Keratinocyte (primary cell): ENCODE results near the gene SPATC1L. TPM values are rescaled to one million over a fixed set of nuclear protein-coding genes. Genes with fewer than 3 reads are reported as not detected.

Experiments
- DNase-seq: peaks from one replicate; pipeline ENCODE4 v3.0.0-alpha.2; 2011; ENCODE audit warnings: low read depth, missing footprints, low spot score
- FAIRE-seq: peaks from 2 replicates; lab custom pipeline; 2011; peaks lifted over from hg19 to GRCh38; lab: Jason Lieb, UNC
- H2AFZ ChIP-seq: 2 replicates; pipeline ENCODE4 v1.6.0; 2012; ENCODE audit warnings: low read length, control low read depth, inconsistent platforms; ENCODE audit not compliant: control insufficient read depth
- H3K27ac ChIP-seq: 2 replicates; pipeline ENCODE4 v1.5.1; 2011; ENCODE audit warnings: low read length; ENCODE audit not compliant: control insufficient read depth, insufficient read depth
- H3K27me3 ChIP-seq: 3 replicates; pipeline ENCODE4 v1.6.0; 2011; ENCODE audit warnings: low read length; ENCODE audit not compliant: control insufficient read depth, insufficient read depth; ENCODE audit errors: extremely low read depth
- H3K36me3 ChIP-seq, 2 experiments: 2 replicates in 1 of 2; 3 replicates in 1 of 2; pipeline ENCODE4 v1.5.1; 2011; ENCODE audit warnings: low read length in 2 of 2, mild to moderate bottlenecking in 1 of 2; ENCODE audit not compliant: control insufficient read depth in 2 of 2, insufficient read depth in 2 of 2; ENCODE audit errors: extremely low read depth in 1 of 2
- H3K4me1 ChIP-seq: 3 replicates; pipeline ENCODE4 v1.5.1; 2011; ENCODE audit warnings: low read length; ENCODE audit not compliant: control insufficient read depth, insufficient read depth; ENCODE audit errors: extremely low read depth
- H3K4me2 ChIP-seq: 3 replicates; pipeline ENCODE4 v1.6.0; 2011; ENCODE audit warnings: low read depth, low read length; ENCODE audit not compliant: control insufficient read depth, insufficient read depth; ENCODE audit errors: extremely low read depth
- H3K4me3 ChIP-seq, 3 experiments: fragments of 200-600 bp in 1 of 3; sonication (generic) in 1 of 3; 2 replicates in 2 of 3; 3 replicates in 1 of 3; pipeline ENCODE4 v1.5.1; 2011 to 2016; ENCODE audit warnings: low read length in 3 of 3, mild to moderate bottlenecking in 3 of 3, control low read depth in 2 of 3, inconsistent platforms in 1 of 3, low read depth in 1 of 3, mixed read lengths in 1 of 3, mixed run types in 1 of 3, moderate library complexity in 1 of 3; ENCODE audit not compliant: control insufficient read depth in 2 of 3, insufficient read depth in 2 of 3; ENCODE audit errors: extremely low read depth in 1 of 3
- H3K79me2 ChIP-seq: 2 replicates; pipeline ENCODE4 v1.6.0; 2012; ENCODE audit warnings: low read length; ENCODE audit not compliant: control insufficient read depth, insufficient read depth
- H3K9ac ChIP-seq: 3 replicates; pipeline ENCODE4 v1.6.0; 2011; ENCODE audit warnings: low read length; ENCODE audit not compliant: control insufficient read depth, insufficient read depth; ENCODE audit errors: extremely low read depth
- H3K9me1 ChIP-seq: 3 replicates; pipeline ENCODE4 v1.6.0; 2011; ENCODE audit warnings: low read length; ENCODE audit not compliant: control insufficient read depth, insufficient read depth; ENCODE audit errors: extremely low read depth
- H3K9me3 ChIP-seq: 2 replicates; pipeline ENCODE4 v1.5.1; 2012; ENCODE audit warnings: low read depth, low read length; ENCODE audit not compliant: control insufficient read depth
- H4K20me1 ChIP-seq: 3 replicates; pipeline ENCODE4 v1.6.0; 2011; ENCODE audit warnings: low read length; ENCODE audit not compliant: control insufficient read depth, insufficient read depth; ENCODE audit errors: extremely low read depth
- EZH2 ChIP-seq: IDR thresholded peaks from one replicate; pipeline ENCODE4 v1.6.1; 2012; ENCODE audit warnings: inconsistent platforms, mild to moderate bottlenecking, low read length, moderate library complexity
- dilution Hi-C: fragments of 300-500 bp; cut with MboI; formaldehyde crosslinking; loops from one replicate; pipeline ENCODE4 v1.7.0; 2020; ENCODE audit warnings: low sequenced_read_pairs; ENCODE audit not compliant: extremely low pct_ligation_motif_present
- polyA minus RNA-seq, 3 experiments: library from RNA; depleted of rRNA, polyadenylated mRNA; stranded (reverse); fragments of >200 nt; gene quantifications; 1 replicate in 1 of 3; 2 replicates in 1 of 3; 3 replicates in 1 of 3; pipeline ENCODE4 v1.2.3, GENCODE V29; 2011
- polyA plus RNA-seq, 5 experiments: library from polyadenylated mRNA; depleted of rRNA in 3 of 5; stranded (reverse) in 3 of 5; stranded (forward) in 1 of 5; unstranded in 1 of 5; fragments of >200 nt; gene quantifications; 1 replicate in 1 of 5; 2 replicates in 3 of 5; 3 replicates in 1 of 5; pipeline versions ENCODE4 v1.2.1 to v1.2.3, GENCODE V29; 2011 to 2012; ENCODE audit warnings: missing spikeins in 2 of 5, low read depth in 1 of 5, low replicate concordance in 1 of 5
- TF ChIP-seq, protein P1 (sequence below), 3 experiments: IDR thresholded peaks in 1 of 3; conservative IDR thresholded peaks in 1 of 3; optimal IDR thresholded peaks in 1 of 3; 2 replicates in 2 of 3; 3 replicates in 1 of 3; pipeline versions ENCODE3 to v1.5.1; 2011; ENCODE audit warnings: low read length in 3 of 3, mild to moderate bottlenecking in 3 of 3, moderate library complexity in 2 of 3, control low read depth in 1 of 3, inconsistent platforms in 1 of 3; ENCODE audit not compliant: insufficient read depth in 2 of 3; ENCODE audit errors: extremely low read depth in 1 of 3

The SPATC1L gene
- polyA plus RNA-seq, result 0.79 to 4.5 TPM (median 1.3 TPM) in 3 replicates
- polyA plus RNA-seq (2011; ENCODE audit: low read depth), result 1.5 TPM
- 2.9 and 10.0 TPM in 2 replicates for polyA plus RNA-seq (2011; cell fraction: cytosol; rRNA removed)
- polyA plus RNA-seq (2011; cell fraction: nucleus; rRNA removed), result 2.3 and 4.9 TPM in 2 replicates
- polyA plus RNA-seq (2012; ENCODE audit: low replicate concordance), result 5.4 and 11.4 TPM in 2 replicates
- 1.5 to 12.2 TPM (median 1.5 TPM) in 3 replicates for polyA minus RNA-seq
- 6.9 TPM for polyA minus RNA-seq (2011; cell fraction: cytosol; rRNA and poly(A)+ RNA removed)
- 1.7 and 1.8 TPM in 2 replicates for polyA minus RNA-seq (2011; cell fraction: nucleus; rRNA and poly(A)+ RNA removed)

GRCh38 chr21:46183910-46184624 is at the start of gene SPATC1L:
TSS of gene SPATC1L (minus strand) at chr21:46184459. CDS start at chr21:46182816, 1,643 bp downstream.
- no peaks in the 10 kb centered on the region for H3K27me3 ChIP-seq
- H2AFZ ChIP-seq, result peak within 1 kb of the TSS; percentile 82
- H3K9ac ChIP-seq, result peak within 1 kb of the TSS; percentile 62
- H3K79me2 ChIP-seq, result no peaks in the 10 kb centered on the region
- DNase-seq (no peak), FAIRE-seq (no peak)
- H3K9me1 ChIP-seq, result no peaks in the 10 kb centered on the region
- H3K4me3 ChIP-seq, result peak within 1 kb of the TSS; percentile 63 to 76 (median 75)
- H3K36me3 ChIP-seq, result peaks cover 3% of the 10 kb centered on the region in 2 experiments
- dilution Hi-C loops, result no loop called here
- peak within 1 kb of the TSS; percentile 74 for H3K4me2 ChIP-seq
- peak within 1 kb of the TSS; percentile 63 for H3K27ac ChIP-seq
- TF ChIP-seq EZH2, result no peak
- TF ChIP-seq, protein P1, sequence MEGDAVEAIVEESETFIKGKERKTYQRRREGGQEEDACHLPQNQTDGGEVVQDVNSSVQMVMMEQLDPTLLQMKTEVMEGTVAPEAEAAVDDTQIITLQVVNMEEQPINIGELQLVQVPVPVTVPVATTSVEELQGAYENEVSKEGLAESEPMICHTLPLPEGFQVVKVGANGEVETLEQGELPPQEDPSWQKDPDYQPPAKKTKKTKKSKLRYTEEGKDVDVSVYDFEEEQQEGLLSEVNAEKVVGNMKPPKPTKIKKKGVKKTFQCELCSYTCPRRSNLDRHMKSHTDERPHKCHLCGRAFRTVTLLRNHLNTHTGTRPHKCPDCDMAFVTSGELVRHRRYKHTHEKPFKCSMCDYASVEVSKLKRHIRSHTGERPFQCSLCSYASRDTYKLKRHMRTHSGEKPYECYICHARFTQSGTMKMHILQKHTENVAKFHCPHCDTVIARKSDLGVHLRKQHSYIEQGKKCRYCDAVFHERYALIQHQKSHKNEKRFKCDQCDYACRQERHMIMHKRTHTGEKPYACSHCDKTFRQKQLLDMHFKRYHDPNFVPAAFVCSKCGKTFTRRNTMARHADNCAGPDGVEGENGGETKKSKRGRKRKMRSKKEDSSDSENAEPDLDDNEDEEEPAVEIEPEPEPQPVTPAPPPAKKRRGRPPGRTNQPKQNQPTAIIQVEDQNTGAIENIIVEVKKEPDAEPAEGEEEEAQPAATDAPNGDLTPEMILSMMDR (optimal IDR thresholded peaks at IDR 0.05 in 1 of 3, IDR thresholded peaks at IDR 0.05 in 1 of 3, conservative IDR thresholded peaks at IDR 0.05 in 1 of 3; ENCODE audit: extremely low read depth in 1 of 3, insufficient read depth in 2 of 3, low read length in 3 of 3), result no peak
- H3K4me1 ChIP-seq, result peaks cover 7% of the 10 kb centered on the region
- no peaks in the 10 kb centered on the region for H4K20me1 ChIP-seq
- no peaks in the 10 kb centered on the region for H3K9me3 ChIP-seq

DNA sequence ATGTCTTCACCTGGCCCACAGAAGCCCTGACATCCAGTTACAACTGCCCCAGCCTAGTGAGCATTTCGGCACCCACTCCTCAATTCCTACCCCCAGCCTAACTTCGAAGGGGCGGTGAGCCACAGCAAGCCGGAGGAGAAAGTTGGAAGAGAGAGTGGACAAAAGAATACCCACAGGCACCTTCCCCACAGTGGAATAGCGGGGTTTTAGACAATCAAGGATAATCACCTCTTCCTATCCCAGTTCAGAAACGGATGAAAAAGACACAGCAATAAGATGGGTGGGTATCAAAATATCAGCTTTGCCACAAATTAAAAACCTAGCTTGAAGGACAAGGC is 45.6 kb upstream of the SPATC1L start:
- Histone ChIP-seq H3K4me3 (peak overlapping the region; percentile 73 to 78 (median 75)), H4K20me1 (peaks cover 11% of the 10 kb centered on the region), H3K9me3 (no peaks in the 10 kb centered on the region), H3K36me3 (peaks cover 12 to 18% of the 10 kb centered on the region in 2 experiments), H3K9me1 (peaks cover 4% of the 10 kb centered on the region), H3K79me2 (peaks cover 49% of the 10 kb centered on the region), H3K27ac (peak overlapping the region; percentile 69), H3K27me3 (no peaks in the 10 kb centered on the region), H2AFZ (no peak overlapping the region), H3K4me2 (peak overlapping the region; percentile 92), H3K4me1 (peaks cover 21% of the 10 kb centered on the region), H3K9ac (peak overlapping the region; percentile 83)
- DNase-seq (no peak), FAIRE-seq (no peak)
- dilution Hi-C loops, result no loop called here
- no peak for TF ChIP-seq EZH2
- TF ChIP-seq, protein P1 (optimal IDR thresholded peaks at IDR 0.05 in 1 of 3, IDR thresholded peaks at IDR 0.05 in 1 of 3, conservative IDR thresholded peaks at IDR 0.05 in 1 of 3; ENCODE audit: extremely low read depth in 1 of 3, insufficient read depth in 2 of 3, low read length in 3 of 3), result no peak
